Pulmonary artery endothelial cell (primary cell): ENCODE results near the gene CAMK2N2. TPM values are rescaled to one million over a fixed set of nuclear protein-coding genes. Genes with fewer than 3 reads are reported as not detected.
"Not testable (repeated sequence)": the region's sequence is repeated elsewhere in the genome, so short reads cannot be mapped to it uniquely, and the experiment has no call there.

Experiments
- DNase-seq: peaks from one replicate; pipeline ENCODE4 v3.0.0-alpha.2; 2011; ENCODE audit warnings: low read depth, low spot score
- total RNA-seq: library from RNA; depleted of rRNA; stranded (reverse); fragments of >200 nt; gene quantifications from 2 replicates; pipeline ENCODE4 v1.2.3, GENCODE V29; 2014

CAMK2N2 gene
- total RNA-seq, 1 donor from 2014 or later: not detected

DNA sequence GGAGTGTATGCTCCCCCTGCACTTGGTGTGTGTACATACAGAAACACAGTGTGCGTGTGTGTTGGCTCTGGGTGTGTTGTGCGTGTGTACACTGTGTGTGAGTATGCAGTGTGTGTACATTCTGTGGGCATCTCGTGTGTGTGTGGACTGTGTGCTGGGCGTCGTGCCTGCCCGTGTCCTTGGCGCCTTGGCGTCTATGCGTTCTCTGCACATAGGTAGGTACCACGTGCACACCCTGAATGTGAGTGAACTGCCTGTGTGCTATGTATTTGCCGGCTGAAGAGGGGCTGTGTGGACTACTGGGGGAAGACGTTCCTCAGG is 14.0 kb upstream of the CAMK2N2 start:
- no peak for DNase-seq

- no peak for DNase-seq
These were observed 10.9 kb upstream of the CAMK2N2 start for GRCh38 chr3:184272269-184272668.

DNA sequence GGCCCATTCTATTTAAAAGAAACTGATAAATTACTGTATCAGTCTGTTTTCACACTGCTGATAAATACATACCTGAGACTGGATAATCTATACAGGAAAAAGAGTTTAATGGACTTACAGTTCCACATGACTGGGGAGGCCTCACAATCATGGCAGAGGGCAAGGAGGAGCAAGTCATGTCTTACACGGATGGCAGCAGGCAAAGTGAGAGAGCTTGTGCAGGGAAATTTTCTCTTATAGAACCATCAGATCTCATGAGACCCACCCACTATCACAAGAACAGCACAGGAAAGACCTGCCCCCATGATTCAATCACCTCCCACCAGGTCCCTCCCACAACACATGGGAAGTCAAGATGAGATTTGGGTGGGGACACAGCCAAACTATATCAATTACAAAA is 5.9 kb upstream of the CAMK2N2 start:
- not testable (repeated sequence) for DNase-seq

DNA sequence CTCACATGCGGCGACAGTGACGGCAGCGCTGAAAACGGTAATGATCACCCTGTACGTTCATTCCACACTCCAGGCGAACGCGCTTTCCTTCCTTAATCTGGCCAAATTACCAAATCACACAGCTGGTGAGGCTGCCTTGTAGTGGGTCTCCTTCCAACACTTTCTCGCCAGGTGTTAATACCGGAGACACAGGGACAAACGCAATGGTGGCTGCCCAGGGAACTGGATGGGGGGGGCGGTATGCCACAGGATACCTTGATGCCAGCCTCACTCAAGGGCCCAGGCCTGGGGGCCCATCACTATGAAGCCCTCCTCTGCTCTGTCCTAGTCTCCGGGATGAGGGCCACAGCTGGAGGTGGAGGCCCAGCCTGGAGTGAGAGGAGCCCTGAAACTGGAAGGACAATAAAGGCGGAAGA is 1.4 kb upstream of the CAMK2N2 start:
- DNase-seq: no peak

DNA sequence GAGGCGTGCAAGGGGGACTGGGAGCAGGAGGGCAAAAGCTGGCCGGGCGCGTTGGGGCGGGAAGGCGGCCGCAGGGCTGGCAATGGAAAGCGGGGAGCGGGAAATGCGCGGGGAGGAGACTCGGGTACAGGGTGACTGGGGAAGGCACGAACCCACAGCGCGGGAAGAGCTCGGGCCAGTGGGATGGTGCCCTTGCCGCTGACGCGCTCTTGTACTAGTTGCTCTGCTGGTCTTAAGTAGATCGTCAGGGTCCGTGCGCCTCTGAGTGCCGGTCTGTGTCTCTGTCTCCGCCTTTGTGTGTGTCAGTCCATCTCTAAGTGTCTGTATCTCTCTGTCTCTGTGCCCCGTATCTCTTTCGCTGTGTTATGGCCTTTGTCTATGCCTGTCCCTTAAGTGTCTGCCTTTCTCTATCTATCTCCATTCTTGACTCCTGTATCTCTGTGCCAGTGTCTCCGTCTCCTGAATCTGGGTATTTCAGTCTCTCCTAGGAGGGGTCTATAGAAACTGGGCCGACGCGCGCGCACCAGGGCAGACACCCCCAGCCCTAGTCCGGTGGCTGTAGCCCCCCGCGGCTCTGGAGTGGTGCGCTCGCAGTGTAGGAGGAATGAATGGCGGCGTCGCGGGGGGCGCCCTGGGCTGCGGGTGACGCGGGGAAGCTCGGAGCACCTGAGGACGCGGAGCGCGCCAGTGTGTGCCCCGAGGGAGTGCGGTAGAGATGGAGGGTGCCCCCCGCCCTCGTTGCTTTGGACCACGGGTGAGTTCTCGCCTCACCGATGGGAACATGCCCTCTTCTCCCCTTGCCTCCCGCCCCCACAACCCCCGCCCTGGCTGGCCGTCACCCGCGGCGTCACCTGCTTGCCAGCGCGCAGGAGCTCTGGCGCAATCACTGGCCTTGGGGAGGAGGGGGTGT is 756 bp upstream of the CAMK2N2 start:
- DNase-seq: no peak

DNA sequence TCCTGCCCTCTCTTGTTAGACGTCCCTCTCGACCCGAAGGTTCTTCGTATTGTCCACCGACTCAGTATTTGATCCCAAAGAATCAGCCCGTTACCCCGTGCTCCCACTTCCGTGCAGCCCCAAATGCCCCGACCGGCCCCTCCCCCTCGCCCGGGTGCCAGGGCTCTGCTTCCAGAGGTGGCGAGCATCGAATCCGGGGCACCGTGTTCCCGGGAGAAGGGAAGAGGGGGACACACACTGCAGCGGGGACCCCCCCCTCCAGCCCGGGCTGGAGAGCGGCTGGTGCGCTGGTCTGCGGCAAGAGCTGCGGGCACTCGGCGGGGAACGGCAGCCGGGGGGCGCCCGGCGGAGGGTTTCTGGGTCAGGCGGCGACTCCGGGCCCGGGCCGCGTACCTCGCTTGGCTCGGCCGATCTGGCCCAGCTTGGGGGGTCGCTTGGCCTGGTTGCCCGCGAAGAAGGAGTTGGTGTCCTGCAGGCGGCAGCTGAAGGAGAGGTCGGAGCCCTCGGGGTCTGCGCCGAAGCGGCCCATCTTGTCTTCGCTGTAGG is 556 bp downstream of the CAMK2N2 start:
- DNase-seq: no peak

- no peak for DNase-seq
These were observed 1.3 kb downstream of the CAMK2N2 start for GRCh38 chr3:184259878-184260723.

- no peak for DNase-seq
These were observed 1.9 kb downstream of the CAMK2N2 start for GRCh38 chr3:184259396-184259877.

DNA sequence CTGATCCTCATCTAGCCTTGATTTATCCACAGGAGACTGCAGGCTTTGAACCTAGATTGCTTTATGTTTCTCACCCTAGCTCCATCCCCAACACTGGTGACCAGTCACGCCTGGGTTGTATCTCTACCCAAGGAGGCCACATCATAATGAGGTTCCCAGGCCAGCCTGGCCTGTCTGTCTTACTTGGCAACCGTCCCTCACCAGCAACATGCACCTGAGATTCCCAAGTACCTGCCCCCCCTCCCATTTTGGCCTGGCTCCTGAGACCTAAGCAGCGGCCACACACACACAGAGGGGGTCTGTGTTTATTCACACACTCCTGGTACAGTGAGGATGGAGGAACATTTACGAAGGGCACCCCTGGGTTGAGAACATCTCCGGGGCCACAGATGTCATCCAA is 2.4 kb downstream of the CAMK2N2 start:
- DNase-seq: no peak

DNA sequence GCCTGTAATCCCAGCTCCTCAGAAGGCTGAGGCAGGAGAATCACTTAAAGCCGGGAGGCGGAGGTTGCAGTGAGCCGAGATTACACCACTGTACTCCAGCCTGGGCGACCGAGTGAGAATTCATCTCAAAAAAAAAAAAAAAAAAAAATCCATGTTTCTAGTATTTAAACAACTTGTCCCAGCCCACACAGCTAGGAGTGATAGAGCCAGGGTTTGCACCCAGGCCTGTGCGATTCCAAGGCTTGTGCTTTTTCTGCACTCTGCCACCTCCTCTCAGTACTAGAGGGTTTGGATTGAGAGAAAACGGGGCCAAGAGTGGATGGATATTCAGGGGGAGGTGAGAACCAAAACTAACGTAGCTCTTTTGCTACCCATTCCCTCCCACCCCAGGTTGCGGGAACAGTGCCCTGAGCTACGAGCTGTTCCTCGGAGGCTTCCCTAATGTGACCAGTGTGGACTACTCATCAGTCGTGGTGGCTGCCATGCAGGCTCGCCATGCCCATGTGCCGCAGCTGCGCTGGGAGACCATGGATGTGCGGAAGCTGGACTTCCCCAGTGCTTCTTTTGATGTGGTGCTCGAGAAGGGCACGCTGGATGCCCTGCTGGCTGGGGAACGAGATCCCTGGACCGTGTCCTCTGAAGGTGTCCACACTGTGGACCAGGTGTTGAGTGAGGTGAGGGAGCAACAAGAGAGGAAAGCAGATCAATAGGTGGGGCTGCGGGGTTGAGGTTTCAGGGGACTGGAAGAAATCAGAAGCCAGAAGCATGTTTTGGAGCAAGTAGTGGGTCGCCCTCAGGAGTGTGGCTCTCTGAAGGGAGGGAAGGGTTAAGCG is 4.1 kb downstream of the CAMK2N2 start:
- DNase-seq: no peak

GRCh38 chr3:184255291-184256039 is 5.9 kb downstream of the CAMK2N2 start:
- DNase-seq: no peak

DNA sequence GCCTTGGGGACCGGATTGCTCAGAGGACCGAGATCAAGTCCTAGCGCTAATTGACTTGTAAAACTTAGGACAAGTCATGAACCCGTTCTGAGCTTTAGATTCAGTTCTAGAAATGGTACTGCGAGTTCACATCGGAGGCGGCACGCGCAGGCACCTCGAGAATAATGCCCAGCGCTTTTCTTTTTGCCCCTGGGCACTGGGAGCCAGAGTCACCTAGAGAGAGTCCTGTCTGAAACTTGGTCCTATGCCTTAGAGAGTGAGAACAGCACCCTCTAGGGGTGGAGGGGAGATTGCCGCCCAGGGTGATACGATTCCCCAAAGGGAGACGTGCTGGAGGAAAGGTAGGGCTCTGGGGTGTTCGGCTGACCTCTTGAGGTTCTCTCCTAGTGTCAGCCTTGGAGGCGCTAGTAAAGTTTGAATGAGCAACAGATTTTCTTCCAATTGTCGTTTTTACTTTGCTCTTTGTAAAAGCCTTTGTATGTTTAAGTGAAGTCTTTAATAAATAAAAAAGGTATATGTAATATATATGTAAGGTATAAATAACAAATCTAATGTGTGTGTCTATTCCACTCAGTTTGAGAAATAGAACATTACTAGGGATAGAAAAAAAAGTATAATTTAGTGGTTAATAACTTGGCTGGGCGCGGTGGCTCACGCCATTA is 11.1 kb downstream of the CAMK2N2 start:
- peak; percentile 64 for DNase-seq

GRCh38 chr3:184249412-184250166 is 11.8 kb downstream of the CAMK2N2 start, which contains the start of gene EEF1AKMT4:
Gene EEF1AKMT4 (plus strand): TSS chr3:184249672. CDS start chr3:184249695, 23 bp downstream.
- DNase-seq: peak; percentile 95

GRCh38 chr3:184248454-184249411 is 12.6 kb downstream of the CAMK2N2 start, which contains the start of gene ALG3:
Gene ALG3 (minus strand): TSS chr3:184248962. CDS start chr3:184248940, 22 bp downstream.
- peak; percentile 64 for DNase-seq

GRCh38 chr3:184242297-184242685 is 19.1 kb downstream of the CAMK2N2 start:
- DNase-seq: no peak

GRCh38 chr3:184241447-184242296 is 19.7 kb downstream of the CAMK2N2 start:
- DNase-seq: no peak

DNA sequence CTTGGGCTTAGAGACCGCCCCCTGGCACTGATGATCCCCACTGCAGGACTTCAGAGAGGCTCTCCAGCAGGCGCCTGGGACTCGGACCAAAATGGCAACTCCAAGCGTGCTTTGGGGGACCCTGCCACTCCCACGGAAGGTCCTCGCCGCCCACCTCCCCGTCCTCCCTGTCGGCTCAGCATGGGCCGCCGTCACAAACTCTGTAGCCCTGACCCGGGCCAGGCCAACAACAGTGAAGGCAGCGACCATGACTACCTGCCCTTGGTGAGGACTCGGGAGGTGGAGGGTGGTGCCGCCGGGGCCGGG is 20.3 kb downstream of the CAMK2N2 start:
- DNase-seq: no peak
